DMS 273 treated with DMSO at 0.1 percent for 48 hours (cell line): Measurements from ENCODE around the gene MIOX.
A peak's percentile ranks its signal among the peaks of the same experiment; 100 is the strongest.

Source experiments
- DNase-seq: peaks from one replicate; lab custom pipeline; 2025; lab: John Stamatoyannopoulos, UW

The MIOX gene

DNA sequence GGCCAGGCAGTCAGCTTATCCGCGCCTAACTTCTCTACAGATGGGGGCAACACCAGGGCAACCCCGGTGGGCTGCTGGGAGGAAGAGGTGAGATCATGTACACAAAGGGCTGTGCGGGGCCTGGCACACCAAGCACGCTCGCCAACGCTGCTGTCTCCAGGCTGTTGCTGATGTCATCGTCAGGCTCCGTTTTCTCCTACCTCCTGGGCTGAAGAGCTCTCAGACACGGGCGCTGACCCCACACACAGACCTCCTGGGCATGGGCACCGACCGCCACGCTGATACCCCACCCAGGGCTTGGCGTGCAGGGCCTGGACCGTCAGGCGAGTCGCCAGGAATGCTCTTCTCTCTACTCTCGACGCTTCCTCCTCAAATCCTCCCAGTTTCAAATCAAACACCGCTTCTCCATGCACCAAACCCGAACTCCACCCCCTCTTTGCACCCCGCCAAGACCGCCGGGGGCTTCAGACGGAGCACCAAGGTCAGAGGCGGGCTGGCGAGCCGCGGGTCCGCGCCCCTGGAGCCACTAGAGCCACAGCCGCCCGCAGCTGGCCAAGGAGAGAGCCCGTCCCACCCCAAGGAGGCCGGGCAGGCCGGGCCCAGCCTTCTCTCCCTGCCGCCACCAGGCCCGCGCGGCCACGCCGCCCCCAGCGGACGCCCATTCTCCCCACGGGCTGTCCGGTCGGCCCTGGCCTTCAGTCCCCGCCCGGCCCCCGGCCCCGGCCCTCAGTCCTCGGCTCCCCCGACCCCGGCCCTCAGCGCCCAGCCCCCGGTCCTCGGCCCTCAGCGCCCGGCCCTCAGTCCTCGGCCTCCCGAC lies 12.6 kb upstream of the MIOX start:
- no peak for DNase-seq

DNA sequence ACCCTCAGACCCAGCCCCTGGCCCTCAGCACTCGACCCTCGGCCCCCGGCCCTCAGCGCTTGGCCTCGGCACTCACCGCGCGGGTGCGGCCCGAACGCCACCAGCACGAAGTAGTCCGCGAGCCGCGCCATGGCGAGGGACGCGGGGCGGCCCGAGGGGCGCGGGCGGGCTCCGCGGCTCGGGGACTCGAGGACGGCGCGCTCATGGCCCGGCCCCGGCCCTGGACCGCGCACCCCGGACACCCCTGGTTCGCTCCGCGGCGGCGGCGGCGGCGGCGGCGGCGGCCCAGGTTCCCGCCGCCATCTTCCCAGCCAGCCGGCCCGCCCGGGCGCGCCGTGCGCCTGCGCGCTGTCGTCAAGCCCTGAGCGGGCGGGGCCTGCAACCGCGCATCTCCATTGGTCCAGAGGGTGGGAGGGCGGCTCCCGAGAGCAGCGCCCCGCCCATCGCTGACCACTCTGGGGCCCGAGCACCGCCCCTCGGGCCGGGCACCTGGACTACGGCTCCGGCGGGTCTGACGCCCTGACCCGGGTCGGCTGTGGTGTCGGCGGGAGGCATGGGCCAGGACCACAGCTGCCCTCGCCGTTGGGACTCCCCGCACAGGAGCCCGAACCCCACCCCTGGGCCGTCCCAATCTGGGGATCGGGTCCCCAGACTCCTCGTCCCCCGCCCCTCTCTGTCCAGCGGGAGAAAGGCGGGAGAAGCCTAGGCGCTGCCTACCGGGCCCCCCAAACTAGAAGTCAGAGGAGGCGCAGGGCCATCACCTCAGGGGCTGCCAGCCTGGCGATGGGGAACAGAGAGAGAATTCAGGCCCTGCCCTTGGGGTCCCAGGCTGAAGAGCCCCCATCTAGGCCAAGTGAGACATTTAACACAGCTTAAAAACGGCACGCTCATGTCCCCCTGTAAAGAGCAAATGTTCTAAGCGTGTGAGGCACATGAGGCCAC lies 11.7 kb upstream of the MIOX start, which contains the start of gene SBF1:
Gene SBF1 (minus strand): TSS at position 326 of the 942 bp plus-strand sequence. CDS start 195 bp downstream, at position 131.
- peak; percentile 31 for DNase-seq

- no peak for DNase-seq
These were observed 11.0 kb upstream of the MIOX start for GRCh38 chr22:50475652-50476002.

GRCh38 chr22:50476868-50477267 lies 9.8 kb upstream of the MIOX start:
- DNase-seq = no peak

DNA sequence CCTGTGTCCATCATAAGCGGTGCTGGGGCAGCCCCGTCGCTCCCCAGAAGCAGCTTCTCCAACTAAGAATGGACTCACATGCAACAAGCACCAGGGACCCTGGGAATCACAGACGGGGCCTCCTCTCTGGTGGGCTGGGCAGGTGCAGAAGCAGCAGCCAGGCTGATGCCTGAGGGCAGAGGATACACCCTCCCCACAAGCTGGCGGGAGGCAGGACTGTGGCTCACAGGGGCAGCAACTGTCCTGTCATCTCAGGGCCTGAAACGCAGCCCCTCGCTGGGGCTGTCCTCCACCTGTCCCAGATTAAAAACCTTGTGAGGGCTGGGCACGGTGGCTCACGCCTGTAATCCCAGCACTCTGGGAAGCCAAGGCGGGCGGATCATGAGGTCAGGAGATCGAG lies 8.7 kb upstream of the MIOX start:
- no peak for DNase-seq

- DNase-seq = no peak
These were observed 6.9 kb upstream of the MIOX start for GRCh38 chr22:50479721-50480120.

GRCh38 chr22:50481045-50481439 lies 5.6 kb upstream of the MIOX start:
- no peak for DNase-seq

DNA sequence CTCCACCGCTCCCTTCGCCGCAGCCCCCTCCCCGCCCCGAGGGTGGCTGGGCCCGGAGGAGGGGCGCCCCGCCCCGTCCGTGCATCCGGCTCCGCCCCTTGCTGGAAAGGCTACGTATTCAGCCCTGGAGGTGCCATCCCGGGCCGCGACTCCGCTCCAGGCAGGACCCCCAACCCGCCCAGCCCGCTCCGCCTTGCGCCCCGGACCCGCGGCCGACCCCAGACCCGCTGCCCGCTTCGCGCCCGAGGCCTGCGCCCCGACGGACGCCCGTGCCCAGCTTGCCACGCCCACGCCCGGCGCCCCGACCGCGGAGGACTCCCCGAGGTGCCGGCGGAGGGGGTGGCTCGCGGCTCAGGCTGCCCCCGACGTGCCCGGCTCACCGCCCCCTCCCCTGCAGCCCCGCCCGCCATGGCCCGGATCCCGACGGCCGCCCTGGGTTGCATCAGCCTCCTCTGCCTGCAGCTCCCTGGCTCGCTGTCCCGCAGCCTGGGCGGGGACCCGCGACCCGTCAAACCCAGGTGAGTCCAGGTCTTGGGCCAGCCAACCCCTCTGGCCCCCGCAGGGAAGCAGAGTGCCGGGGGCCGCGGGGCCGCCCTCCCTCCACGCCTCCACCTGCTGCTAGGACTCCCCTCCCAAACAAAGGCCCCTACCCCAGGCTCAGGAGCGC lies 5.1 kb upstream of the MIOX start, which contains the start of gene ADM2:
Gene ADM2 (plus strand): TSS at position 104 of the 667 bp plus-strand sequence. CDS start 305 bp downstream, at position 409.
- no peak for DNase-seq

GRCh38 chr22:50482107-50483074 lies 4.3 kb upstream of the MIOX start:
- peak; percentile 25 for DNase-seq

DNA sequence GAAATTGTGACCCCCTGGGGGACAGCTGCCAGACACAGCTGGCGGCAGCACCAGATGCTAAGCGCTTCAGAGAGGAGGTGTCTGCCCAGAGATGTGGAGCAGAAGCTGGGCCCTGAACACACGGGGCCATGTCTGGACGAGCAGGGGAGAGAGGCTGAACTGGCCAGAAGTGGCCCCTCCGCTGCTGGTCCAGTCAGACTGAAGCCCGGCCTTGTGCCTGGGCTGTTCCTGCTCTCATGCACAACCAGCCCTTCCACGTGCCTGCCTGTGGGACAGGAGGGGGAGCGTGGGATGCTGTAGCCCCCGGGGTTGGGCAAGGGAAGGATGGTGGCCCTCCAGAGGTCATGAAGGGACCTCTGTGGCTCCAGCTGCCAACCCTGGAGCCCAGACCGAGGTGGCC lies 3.6 kb upstream of the MIOX start:
- DNase-seq = no peak

GRCh38 chr22:50483556-50483955 lies 3.1 kb upstream of the MIOX start:
- DNase-seq = no peak

- no peak for DNase-seq
These were observed 2.4 kb upstream of the MIOX start for GRCh38 chr22:50483977-50484853.

DNA sequence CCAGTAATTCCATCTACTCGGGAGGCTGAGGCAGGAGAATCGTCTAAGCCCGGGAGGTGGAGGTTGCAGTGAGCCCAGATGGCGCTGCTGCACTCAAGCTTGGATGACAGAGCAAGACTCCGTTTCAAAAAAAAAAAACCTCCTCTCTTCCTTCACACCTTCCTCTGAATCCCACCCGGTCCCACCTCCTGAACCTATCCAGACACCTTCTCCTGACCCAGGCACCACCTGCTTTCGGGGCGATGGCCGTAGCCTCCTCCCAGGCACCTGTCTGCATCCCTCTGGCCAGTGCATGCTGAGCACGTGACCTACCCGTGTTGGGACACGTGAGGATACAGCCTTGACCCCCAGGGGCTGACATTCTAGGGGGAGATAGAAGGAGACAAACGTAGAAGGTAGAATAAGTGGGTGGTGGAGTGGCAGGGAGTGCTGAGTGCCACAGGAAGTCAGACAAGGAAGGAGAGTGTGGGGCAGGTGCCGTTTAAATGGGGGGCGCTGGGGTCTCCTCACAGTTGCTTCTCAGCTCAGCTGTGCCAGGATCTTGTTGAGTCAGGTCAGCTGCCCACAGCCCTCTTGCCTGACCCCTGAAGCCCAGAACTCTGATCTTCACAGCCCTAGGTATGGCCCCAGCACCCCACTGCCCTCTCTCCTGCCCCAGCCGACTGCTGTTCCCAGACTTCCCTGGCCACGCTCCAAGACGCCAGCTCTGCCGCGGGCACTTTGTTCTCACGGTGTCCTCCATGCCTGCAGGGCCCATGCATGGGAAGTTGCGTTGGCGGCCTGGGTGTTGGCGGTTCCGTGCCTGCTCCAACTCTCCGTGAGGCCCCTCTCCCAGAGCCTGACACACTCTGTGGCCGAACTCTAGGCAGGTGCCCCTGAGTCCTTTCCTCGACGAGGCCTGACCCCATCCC lies 1.2 kb upstream of the MIOX start:
- DNase-seq = no peak

DNA sequence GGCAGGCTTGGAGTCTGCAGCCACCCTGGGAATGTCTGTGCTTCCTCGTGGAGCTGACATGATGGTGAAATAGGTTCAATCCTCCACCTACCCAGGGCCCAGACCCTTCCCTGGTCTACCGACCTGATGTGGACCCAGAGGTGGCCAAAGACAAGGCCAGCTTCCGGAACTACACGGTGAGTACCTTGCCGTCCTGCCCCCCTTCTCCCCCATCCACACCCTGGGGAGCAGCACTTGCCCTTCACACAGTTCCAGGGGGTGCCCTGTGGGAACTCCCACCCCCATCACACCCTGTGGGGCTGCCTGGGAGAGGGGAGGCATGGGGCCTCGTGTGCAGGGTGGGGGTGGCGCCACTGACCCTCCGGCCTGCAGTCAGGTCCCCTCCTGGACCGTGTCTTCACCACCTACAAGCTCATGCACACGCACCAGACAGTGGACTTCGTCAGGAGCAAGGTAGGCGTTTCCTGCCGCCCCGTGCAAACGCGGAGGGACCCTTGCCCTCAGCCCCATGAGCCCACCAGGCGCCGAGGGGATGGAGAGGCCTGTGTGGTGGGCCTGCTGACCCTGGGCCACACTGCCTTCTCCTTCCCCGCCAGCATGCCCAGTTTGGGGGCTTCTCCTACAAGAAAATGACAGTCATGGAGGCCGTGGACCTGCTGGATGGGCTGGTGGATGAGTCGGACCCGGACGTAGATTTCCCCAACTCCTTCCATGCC lies 789 bp downstream of the MIOX start:
- no peak for DNase-seq

DNA sequence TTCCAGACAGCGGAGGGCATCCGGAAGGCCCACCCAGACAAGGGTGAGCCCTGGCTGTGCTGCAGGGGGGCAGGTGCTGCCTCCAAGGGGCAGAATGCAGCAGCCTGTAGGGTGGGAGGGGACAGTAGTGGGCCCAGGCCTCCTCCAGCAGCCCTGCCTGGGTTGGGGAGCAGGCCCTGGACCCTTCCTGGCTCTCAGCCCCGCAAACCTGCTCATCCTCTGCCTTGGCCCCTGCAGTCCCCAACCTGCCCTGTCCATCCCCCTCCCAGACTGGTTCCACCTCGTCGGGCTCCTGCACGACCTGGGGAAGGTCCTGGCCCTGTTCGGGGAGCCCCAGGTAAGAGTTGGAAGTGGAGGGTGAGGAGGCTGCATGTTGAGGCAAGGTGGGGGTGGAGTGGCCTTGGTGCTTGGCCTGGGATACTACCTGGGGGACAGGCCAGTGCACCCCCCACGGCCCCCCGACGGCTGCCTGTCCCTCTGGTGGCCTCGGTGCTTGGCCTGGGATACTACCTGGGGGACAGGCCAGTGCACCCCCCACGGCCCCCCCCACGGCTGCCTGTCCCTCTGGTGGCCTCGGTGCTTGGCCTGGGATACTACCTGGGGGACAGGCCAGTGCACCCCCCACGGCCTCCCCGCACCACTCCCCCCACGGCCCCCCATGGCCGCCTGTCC lies 1.5 kb downstream of the MIOX start:
- DNase-seq = no peak

- no peak for DNase-seq
These were observed 2.2 kb downstream of the MIOX start for GRCh38 chr22:50488886-50489285.

DNA sequence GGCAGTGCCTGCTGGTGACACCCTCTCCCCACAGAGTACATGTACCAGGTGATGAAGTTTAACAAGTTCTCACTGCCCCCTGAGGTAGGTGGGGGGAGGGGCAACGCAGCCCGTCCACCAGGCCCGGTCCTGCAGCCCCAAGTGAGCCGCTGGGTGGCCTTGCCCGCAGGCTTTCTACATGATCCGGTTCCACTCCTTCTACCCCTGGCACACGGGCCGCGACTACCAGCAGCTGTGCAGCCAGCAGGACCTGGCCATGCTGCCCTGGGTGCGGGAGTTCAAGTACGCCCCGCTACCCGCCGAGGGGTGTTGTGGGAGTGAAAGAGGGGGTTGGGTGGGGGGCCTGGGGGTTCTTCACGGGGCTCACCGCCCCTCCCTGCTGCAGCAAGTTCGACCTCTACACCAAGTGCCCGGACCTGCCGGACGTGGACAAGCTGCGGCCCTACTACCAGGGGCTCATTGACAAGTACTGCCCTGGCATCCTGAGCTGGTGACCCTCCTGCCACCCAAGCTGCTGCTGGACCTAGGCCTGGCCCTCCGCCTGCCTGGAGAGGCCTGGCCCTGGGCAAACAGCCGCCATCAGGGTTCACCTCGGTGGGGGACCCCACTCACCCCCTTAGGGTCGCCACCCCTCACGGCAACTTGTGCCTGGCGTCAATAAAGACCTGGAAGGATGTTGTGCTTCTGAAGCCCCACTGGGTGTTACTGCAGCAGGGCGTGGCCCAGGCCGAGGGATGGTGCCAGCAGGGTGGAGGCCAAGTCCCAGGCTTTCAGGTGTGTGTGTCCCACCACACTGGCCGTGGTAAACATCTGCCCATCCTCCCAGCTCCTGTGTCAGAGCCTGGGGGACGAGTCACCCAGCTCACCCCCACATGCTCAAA lies 2.9 kb downstream of the MIOX start:
- no peak for DNase-seq
